Measurements from ENCODE around the gene NDUFS5. TPM values are rescaled to one million over a fixed set of nuclear protein-coding genes. Genes with fewer than 3 reads are reported as not detected.

Gene NDUFS5
- total and polyA plus RNA-seq, 7 donors = 525 to 1,407 (median 656) TPM

DNA sequence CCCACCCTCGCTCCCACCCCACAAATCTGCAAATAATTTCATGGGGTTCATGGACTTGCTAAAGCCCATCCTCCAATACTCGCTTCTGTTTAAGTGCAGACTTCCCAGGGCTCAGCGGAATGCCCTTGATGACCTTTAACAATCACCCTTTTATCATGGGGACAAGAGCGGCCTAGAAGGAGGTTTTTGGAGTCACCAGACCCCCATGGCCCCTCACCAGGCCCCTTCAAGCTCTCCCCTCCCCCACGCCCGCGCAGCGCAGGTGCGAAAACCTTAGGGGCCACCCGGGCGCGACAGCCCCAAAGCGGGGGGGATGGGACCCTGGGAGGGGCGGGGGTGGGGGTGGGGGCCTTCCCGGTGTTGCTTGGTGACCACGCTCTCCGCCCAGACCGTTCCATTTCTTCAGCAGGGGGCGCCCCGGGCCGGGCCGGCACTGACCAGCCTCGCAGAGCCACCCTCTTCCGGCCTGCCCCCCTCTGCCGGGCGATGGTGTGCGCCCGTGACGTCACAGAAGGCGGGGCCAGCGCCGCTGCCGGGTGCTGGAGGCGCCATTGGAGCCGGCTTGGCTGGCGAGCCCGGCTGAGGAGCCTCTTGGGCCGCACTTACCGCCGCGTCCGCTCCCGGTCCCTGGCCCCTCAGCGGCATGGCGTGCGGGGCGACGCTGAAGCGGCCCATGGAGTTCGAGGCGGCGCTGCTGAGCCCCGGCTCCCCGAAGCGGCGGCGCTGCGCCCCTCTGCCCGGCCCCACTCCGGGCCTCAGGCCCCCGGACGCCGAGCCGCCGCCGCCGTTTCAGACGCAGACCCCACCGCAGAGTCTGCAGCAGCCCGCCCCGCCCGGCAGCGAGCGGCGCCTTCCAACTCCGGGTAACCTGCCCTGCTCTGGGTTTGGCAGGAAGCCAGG lies 35.2 kb upstream of the NDUFS5 start, which contains the start of gene AKIRIN1:
Gene AKIRIN1, plus strand, starts transcription at position 539 of the 900 bp plus-strand sequence. Its CDS starts 105 bp downstream, at position 644.
- Histone ChIP-seq H3K36me3 (peaks cover 0 to 5% (median 2%) of the 10 kb centered on the region in 4 donors), H3K4me3 (peak within 1 kb of the TSS; percentile 59 to 100 (median 98)), H3K4me1 (peaks cover 0 to 33% (median 27%) of the 10 kb centered on the region in 4 donors), H3K9me3 (no peaks in the 10 kb centered on the region), H3K27me3 (no peaks in the 10 kb centered on the region), H3K27ac (peak within 1 kb of the TSS; percentile 97 to 100 (median 98))
- TF ChIP-seq EP300 (IDR thresholded peaks at IDR 0.05) (no peak), POLR2A (IDR thresholded peaks at IDR 0.05) (peak; percentile 86 to 91), POLR2AphosphoS5 (IDR thresholded peaks at IDR 0.05) (peak; percentile 95 to 99 (median 98))
- TF ChIP-seq, protein P1, sequence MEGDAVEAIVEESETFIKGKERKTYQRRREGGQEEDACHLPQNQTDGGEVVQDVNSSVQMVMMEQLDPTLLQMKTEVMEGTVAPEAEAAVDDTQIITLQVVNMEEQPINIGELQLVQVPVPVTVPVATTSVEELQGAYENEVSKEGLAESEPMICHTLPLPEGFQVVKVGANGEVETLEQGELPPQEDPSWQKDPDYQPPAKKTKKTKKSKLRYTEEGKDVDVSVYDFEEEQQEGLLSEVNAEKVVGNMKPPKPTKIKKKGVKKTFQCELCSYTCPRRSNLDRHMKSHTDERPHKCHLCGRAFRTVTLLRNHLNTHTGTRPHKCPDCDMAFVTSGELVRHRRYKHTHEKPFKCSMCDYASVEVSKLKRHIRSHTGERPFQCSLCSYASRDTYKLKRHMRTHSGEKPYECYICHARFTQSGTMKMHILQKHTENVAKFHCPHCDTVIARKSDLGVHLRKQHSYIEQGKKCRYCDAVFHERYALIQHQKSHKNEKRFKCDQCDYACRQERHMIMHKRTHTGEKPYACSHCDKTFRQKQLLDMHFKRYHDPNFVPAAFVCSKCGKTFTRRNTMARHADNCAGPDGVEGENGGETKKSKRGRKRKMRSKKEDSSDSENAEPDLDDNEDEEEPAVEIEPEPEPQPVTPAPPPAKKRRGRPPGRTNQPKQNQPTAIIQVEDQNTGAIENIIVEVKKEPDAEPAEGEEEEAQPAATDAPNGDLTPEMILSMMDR (IDR thresholded peaks at IDR 0.05) = peak in 1 of 4 experiments; percentile 21
- intact Hi-C loops (cut with DNase I) = loop anchor here (1.0 kb wide), 3 partner anchors 35 to 132 kb away; partner anchors contain the start of genes MYCBP, NDUFS5 and RRAGC
- peak; percentile 99 for DNase-seq
- WGBS, 2 donors = 1% methylated on average over 76 of the region's 76 CpGs

DNA sequence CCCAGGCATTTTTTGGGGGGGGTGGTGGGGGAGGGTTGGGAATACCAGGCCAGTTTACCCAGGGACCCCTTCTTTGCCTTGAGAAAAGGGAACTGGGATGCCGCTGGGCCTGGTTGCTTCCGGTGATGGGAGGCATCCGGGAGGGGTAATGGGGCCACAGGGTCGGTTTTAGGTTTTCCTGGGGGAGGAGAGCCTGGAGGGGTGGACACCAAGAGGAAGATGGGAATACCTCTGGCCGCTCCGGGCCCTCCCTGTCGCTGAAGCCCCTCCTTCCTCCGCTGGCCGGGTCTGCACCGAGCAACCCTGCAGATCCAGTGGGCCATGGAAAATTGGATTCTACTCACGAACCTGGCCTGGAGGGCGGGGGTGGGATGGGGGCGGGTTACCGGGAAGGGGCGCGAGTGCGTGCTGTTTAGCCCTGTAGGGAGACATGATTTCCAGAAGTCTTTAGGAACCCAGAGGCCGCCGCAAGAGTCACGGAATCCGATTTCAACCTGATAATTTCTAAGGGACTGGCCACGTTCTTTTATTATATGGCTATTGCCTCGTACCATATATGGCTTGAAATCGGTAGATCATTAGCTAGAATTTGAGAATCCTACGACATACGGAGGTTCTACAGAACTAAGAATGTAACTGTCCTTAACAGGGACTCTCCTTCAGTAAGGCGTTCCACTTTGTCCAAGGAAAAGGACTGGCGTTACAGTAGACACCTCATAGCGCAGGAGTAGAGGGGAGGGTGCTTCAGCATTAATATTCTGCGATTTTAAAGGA lies 34.3 kb upstream of the NDUFS5 start:
- peaks cover 0 to 13% (median 2%) of the 10 kb centered on the region in 4 donors for H3K36me3 ChIP-seq
- no peak for TF ChIP-seq POLR2AphosphoS5 (IDR thresholded peaks at IDR 0.05)
- TF ChIP-seq, protein P1 (IDR thresholded peaks at IDR 0.05) = no peak
- no peak for TF ChIP-seq EP300 (IDR thresholded peaks at IDR 0.05)
- no peak for TF ChIP-seq POLR2A (IDR thresholded peaks at IDR 0.05)
- DNase-seq = peak; percentile 79
- peaks cover 0 to 41% (median 35%) of the 10 kb centered on the region in 4 donors for H3K4me1 ChIP-seq
- intact Hi-C loops (cut with DNase I) = loop anchor here (1.0 kb wide), 2 partner anchors 34 to 133 kb away; partner anchors contain the start of genes NDUFS5 and RRAGC
- peak overlapping the region; percentile 59 to 100 (median 98) for H3K4me3 ChIP-seq
- H3K9me3 ChIP-seq = no peaks in the 10 kb centered on the region
- no peaks in the 10 kb centered on the region for H3K27me3 ChIP-seq
- H3K27ac ChIP-seq = peak overlapping the region; percentile 97 to 100 (median 98)
- 1% methylated on average over 30 of the region's 30 CpGs for WGBS, 2 donors

DNA sequence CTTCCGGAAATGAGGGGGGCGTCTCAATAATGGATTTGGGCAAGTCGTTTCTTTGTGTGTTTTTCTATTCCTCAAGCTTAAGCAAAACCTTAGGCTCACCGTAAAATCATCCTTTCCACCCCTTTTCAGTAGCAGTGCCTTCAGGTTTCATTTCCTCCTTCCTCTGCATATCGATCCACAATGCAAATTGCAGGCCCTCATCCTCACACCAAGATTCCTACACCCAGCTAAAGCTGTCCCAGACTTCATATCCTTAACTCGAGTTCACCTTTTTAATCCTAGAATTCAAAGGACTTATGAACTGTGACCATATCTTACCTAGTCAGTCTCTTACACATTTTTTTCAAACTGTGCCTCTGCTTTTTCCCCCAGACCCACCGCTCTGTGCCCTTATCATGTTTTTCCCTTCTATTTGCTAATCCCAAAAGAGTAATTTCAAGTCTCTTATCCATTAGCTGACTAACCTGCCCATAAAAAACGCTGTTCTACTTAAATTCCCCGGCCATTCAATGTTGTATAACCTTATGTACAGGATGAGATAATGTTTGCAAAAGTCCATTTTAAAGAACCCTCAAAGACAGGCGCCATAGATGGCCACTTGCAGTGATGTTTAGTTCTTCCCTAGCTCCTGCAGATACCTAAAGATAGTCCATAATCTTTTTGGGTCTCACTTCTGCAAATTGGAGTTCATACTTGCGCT lies 33.6 kb upstream of the NDUFS5 start:
- TF ChIP-seq, protein P1 (IDR thresholded peaks at IDR 0.05) = no peak
- TF ChIP-seq POLR2AphosphoS5 (IDR thresholded peaks at IDR 0.05) = no peak
- TF ChIP-seq POLR2A (IDR thresholded peaks at IDR 0.05) = no peak
- no peak for TF ChIP-seq EP300 (IDR thresholded peaks at IDR 0.05)
- intact Hi-C loops (cut with DNase I) = no loop called here
- Histone ChIP-seq H3K4me1 (peaks cover 0 to 49% (median 43%) of the 10 kb centered on the region in 4 donors), H3K27ac (peak overlapping the region; percentile 97 to 100 (median 98)), H3K27me3 (no peaks in the 10 kb centered on the region), H3K36me3 (peaks cover 0 to 13% (median 2%) of the 10 kb centered on the region in 4 donors), H3K4me3 (peak overlapping the region; percentile 59 to 100 (median 98)), H3K9me3 (no peaks in the 10 kb centered on the region)
- no peak for DNase-seq
- WGBS, 2 donors = 17 to 27% methylated on average over 11 of the region's 11 CpGs

DNA sequence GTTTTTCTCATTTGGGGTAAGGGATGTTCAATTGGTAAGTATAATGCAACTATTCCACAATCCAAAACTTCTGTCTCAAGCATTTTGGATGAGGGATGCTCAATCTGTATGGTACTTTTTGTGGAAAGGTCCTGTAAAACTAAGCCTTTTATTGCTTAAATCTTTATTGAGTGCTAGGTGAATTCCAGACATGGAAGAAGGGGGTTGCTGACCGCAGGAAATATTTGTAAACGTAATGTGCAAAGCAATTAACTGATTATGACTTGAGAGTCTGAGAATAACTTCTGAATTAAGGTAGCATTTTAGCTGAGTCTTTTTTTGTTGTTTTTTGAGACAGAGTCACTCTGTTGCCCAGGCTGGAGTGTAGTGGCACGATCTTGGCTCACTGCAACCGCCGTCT lies 32.0 kb upstream of the NDUFS5 start:
- TF ChIP-seq POLR2AphosphoS5 (IDR thresholded peaks at IDR 0.05) (no peak), POLR2A (IDR thresholded peaks at IDR 0.05) (no peak), EP300 (IDR thresholded peaks at IDR 0.05) (no peak)
- TF ChIP-seq, protein P1 (IDR thresholded peaks at IDR 0.05) = no peak
- H3K27me3 ChIP-seq = no peaks in the 10 kb centered on the region
- no peaks in the 10 kb centered on the region for H3K9me3 ChIP-seq
- intact Hi-C loops (cut with DNase I) = no loop called here
- peaks cover 0 to 61% (median 53%) of the 10 kb centered on the region in 4 donors for H3K4me1 ChIP-seq
- H3K27ac ChIP-seq = no peak overlapping the region
- H3K4me3 ChIP-seq = no peak overlapping the region
- 86 to 87% methylated on average over 5 of the region's 5 CpGs for WGBS, 2 donors
- no peak for DNase-seq
- peaks cover 0 to 23% (median 11%) of the 10 kb centered on the region in 4 donors for H3K36me3 ChIP-seq

Data from sigmoid colon (tissue), 7 donors.